Esophagus muscularis mucosa (tissue), 4 donors: ENCODE measurements around the gene IL21R.

Experiments
- CTCF ChIP-seq, 3 experiments: fragments of 200-600 bp in 2 of 3; fragments of 450-650 bp in 1 of 3; sonication (generic) in 2 of 3; IDR thresholded peaks; one replicate each; pipeline ENCODE4 v1.5.1; 2017 to 2019; ENCODE audit warnings: antibody characterized with exemption in 3 of 3, mild to moderate bottlenecking in 2 of 3, moderate library complexity in 1 of 3
- EP300 ChIP-seq: sonication (generic); formaldehyde crosslinking; IDR thresholded peaks from one replicate; pipeline ENCODE4 v1.6.1; 2017; ENCODE audit warnings: antibody characterized with exemption
- POLR2A ChIP-seq: fragments of 450-650 bp; IDR thresholded peaks from one replicate; pipeline ENCODE4 v1.6.1; 2017; ENCODE audit warnings: antibody characterized with exemption, moderate library complexity, mild to moderate bottlenecking, low read depth
- POLR2AphosphoS5 ChIP-seq, 2 donors: sonication (generic); formaldehyde crosslinking; IDR thresholded peaks; one replicate each; pipeline ENCODE4 v1.6.1; 2017; ENCODE audit warnings: antibody characterized with exemption in 2 of 2

- no peak for TF ChIP-seq CTCF (IDR thresholded peaks at IDR 0.05)
- no peak for TF ChIP-seq POLR2A
- no peak for TF ChIP-seq EP300
- TF ChIP-seq POLR2AphosphoS5 (IDR thresholded peaks at IDR 0.05) = no peak
Measured at GRCh38 chr16:27458987-27459688, 57.2 kb downstream of the IL21R start.
